Thyroid gland (tissue), 4 donors: Measurements from ENCODE around the gene ENOX1.

Experiments used
- CTCF ChIP-seq, 6 experiments: fragments of 200-600 bp in 3 of 6; fragments of 450-650 bp in 3 of 6; sonication (generic) in 3 of 6; IDR thresholded peaks; one replicate each; pipeline ENCODE4 v1.5.1; 2016 to 2019; ENCODE audit warnings: antibody characterized with exemption in 6 of 6, mild to moderate bottlenecking in 2 of 6, inconsistent platforms in 1 of 6, moderate library complexity in 1 of 6
- POLR2A ChIP-seq, 2 donors: fragments of 450-650 bp; IDR thresholded peaks; one replicate each; pipeline ENCODE4 v1.6.1; 2017; ENCODE audit warnings: antibody characterized with exemption in 2 of 2, mild to moderate bottlenecking in 2 of 2, moderate library complexity in 1 of 2

- no peak for TF ChIP-seq POLR2A (IDR thresholded peaks at IDR 0.05)
- TF ChIP-seq CTCF (IDR thresholded peaks at IDR 0.05), result no peak
These were observed 202.0 kb downstream of the ENOX1 start for GRCh38 chr13:43584751-43585150.
